ENCODE results near the gene C2orf78. TPM values are rescaled to one million over a fixed set of nuclear protein-coding genes. Genes with fewer than 3 reads are reported as not detected.
"Not testable (repeated sequence)": the region's sequence is repeated elsewhere in the genome, so short reads cannot be mapped to it uniquely, and the experiment has no call there.

Gene C2orf78
- total RNA-seq = not detected

- H3K4me1 ChIP-seq (ENCODE audit: control insufficient read depth in 3 of 3, insufficient read depth in 3 of 3, low read length in 3 of 3); H3K36me3 ChIP-seq (ENCODE audit: control insufficient read depth in 3 of 3, insufficient read depth in 3 of 3, low read length in 3 of 3); H3K27ac ChIP-seq (ENCODE audit: low read depth, low read length); H3K9ac ChIP-seq (ENCODE audit: low read depth in 1 of 3, low read length in 3 of 3); H3K27me3 ChIP-seq (ENCODE audit: control insufficient read depth in 3 of 3, insufficient read depth in 3 of 3, low read length in 3 of 3); H3K9me3 ChIP-seq (ENCODE audit: control insufficient read depth in 3 of 3, low read length in 3 of 3); H3K4me3 ChIP-seq (ENCODE audit: low read length in 3 of 3): not testable (repeated sequence)
These were observed at the start of gene C2orf78 for GRCh38 chr2:73783883-73784282. Gene C2orf78, plus strand, starts transcription at chr2:73784183. Its CDS starts 127 bp downstream, at chr2:73784310.

GRCh38 chr2:73736378-73736777 is 47.6 kb upstream of the C2orf78 start:
- peaks cover 6 to 28% (median 13%) of the 10 kb centered on the region in 3 donors for H3K36me3 ChIP-seq (ENCODE audit: control insufficient read depth in 3 of 3, insufficient read depth in 3 of 3, low read length in 3 of 3)
- H3K27me3 ChIP-seq (ENCODE audit: control insufficient read depth in 3 of 3, insufficient read depth in 3 of 3, low read length in 3 of 3) = no peaks in the 10 kb centered on the region
- H3K4me3 ChIP-seq (ENCODE audit: low read length in 3 of 3) = peak overlapping the region; percentile 92 to 100 (median 99)
- peak overlapping the region; percentile 81 for H3K27ac ChIP-seq (ENCODE audit: low read depth, low read length)
- peaks cover 6 to 15% (median 11%) of the 10 kb centered on the region in 3 donors for H3K4me1 ChIP-seq (ENCODE audit: control insufficient read depth in 3 of 3, insufficient read depth in 3 of 3, low read length in 3 of 3)
- H3K9ac ChIP-seq (ENCODE audit: low read depth in 1 of 3, low read length in 3 of 3) = peak overlapping the region; percentile 89 to 94 (median 91)
- H3K9me3 ChIP-seq (ENCODE audit: control insufficient read depth in 3 of 3, low read length in 3 of 3) = peaks cover 0 to 3% (median 0%) of the 10 kb centered on the region in 3 donors

- no peaks in the 10 kb centered on the region for H3K27me3 ChIP-seq (ENCODE audit: control insufficient read depth in 3 of 3, insufficient read depth in 3 of 3, low read length in 3 of 3)
- peak within 1 kb of the TSS; percentile 92 to 100 (median 99) for H3K4me3 ChIP-seq (ENCODE audit: low read length in 3 of 3)
- H3K9ac ChIP-seq (ENCODE audit: low read depth in 1 of 3, low read length in 3 of 3) = peak within 1 kb of the TSS; percentile 89 to 94 (median 91)
- H3K4me1 ChIP-seq (ENCODE audit: control insufficient read depth in 3 of 3, insufficient read depth in 3 of 3, low read length in 3 of 3) = peaks cover 6 to 13% (median 11%) of the 10 kb centered on the region in 3 donors
- H3K27ac ChIP-seq (ENCODE audit: low read depth, low read length) = peak within 1 kb of the TSS; percentile 81
- peaks cover 0 to 3% (median 0%) of the 10 kb centered on the region in 3 donors for H3K9me3 ChIP-seq (ENCODE audit: control insufficient read depth in 3 of 3, low read length in 3 of 3)
- peaks cover 7 to 28% (median 11%) of the 10 kb centered on the region in 3 donors for H3K36me3 ChIP-seq (ENCODE audit: control insufficient read depth in 3 of 3, insufficient read depth in 3 of 3, low read length in 3 of 3)
These were observed 46.9 kb upstream of the C2orf78 start, which contains the start of gene TPRKB for GRCh38 chr2:73736855-73737779. Gene TPRKB, minus strand, starts transcription at chr2:73737345. Its CDS starts 2,776 bp downstream, at chr2:73734569.

GRCh38 chr2:73739101-73739500 is 44.9 kb upstream of the C2orf78 start:
- Histone ChIP-seq H3K27me3 (ENCODE audit: control insufficient read depth in 3 of 3, insufficient read depth in 3 of 3, low read length in 3 of 3) (no peaks in the 10 kb centered on the region), H3K4me3 (ENCODE audit: low read length in 3 of 3) (no peak overlapping the region), H3K27ac (ENCODE audit: low read depth, low read length) (no peak overlapping the region), H3K4me1 (ENCODE audit: control insufficient read depth in 3 of 3, insufficient read depth in 3 of 3, low read length in 3 of 3) (peaks cover 6 to 13% (median 11%) of the 10 kb centered on the region in 3 donors), H3K9me3 (ENCODE audit: control insufficient read depth in 3 of 3, low read length in 3 of 3) (peaks cover 0 to 3% (median 0%) of the 10 kb centered on the region in 3 donors), H3K36me3 (ENCODE audit: control insufficient read depth in 3 of 3, insufficient read depth in 3 of 3, low read length in 3 of 3) (peaks cover 7 to 15% (median 11%) of the 10 kb centered on the region in 3 donors), H3K9ac (ENCODE audit: low read depth in 1 of 3, low read length in 3 of 3) (no peak overlapping the region)

DNA sequence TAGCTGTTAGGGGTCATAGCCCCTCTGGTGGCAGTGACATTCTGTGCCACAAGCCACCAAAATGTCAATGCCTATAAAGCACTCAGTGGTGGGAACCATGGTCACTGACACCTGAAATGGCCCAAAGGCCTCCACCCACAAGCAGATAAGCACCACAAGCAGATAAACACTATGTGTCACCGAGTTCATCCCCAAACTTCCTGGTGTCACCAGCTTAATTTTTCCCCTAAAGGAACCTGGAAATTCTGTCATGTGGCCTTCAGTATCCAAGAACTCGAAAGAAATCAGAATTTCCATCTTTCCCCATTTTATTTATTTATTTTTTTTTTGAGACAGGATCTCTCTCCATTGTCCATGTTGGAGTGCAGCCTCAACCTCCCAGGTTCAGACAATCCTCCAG is 43.2 kb upstream of the C2orf78 start:
- Histone ChIP-seq H3K27ac (ENCODE audit: low read depth, low read length) (no peak overlapping the region), H3K9me3 (ENCODE audit: control insufficient read depth in 3 of 3, low read length in 3 of 3) (peaks cover 0 to 3% (median 0%) of the 10 kb centered on the region in 3 donors), H3K27me3 (ENCODE audit: control insufficient read depth in 3 of 3, insufficient read depth in 3 of 3, low read length in 3 of 3) (no peaks in the 10 kb centered on the region), H3K4me3 (ENCODE audit: low read length in 3 of 3) (no peak overlapping the region), H3K9ac (ENCODE audit: low read depth in 1 of 3, low read length in 3 of 3) (no peak overlapping the region), H3K36me3 (ENCODE audit: control insufficient read depth in 3 of 3, insufficient read depth in 3 of 3, low read length in 3 of 3) (peaks cover 11 to 15% (median 13%) of the 10 kb centered on the region in 3 donors), H3K4me1 (ENCODE audit: control insufficient read depth in 3 of 3, insufficient read depth in 3 of 3, low read length in 3 of 3) (peaks cover 6 to 12% (median 11%) of the 10 kb centered on the region in 3 donors)

DNA sequence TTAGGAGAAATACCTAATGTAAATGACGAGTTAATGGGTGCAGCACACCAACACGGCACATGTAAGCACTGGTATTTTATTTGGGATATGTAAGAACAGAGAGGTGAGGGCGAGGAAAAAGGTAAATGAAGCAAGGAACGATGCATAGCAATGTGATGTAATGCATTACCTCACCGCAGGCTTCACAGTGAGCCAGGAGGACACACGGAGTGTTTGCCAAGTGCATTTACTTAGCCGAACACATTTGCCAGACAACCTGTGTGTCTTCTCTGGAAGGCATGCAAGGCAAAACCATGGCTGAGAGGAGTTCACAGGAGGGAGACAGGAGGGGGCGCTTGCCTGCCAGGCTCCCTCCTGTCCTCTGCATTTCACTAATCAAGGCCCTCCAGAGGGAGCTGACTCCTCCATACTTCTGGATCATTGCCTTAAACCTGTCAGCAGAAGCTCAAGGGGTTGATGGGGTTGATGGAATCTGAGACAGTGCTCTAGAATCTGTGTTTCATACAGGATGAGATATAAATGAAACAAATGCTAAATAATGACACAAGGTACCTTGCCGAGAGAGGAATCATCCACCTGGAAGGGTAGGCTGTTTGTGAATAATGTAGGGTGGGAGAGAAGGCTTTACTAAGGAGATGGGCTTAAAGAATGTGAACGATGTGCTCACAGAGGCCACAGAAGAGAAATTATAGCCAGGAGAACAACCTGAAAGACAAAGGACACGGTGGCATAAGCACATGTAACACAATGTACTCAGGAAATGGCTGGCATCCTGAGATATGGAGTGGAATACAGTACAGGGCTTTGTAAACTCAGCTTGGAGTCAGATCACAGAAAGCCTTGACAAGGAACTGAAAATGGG is 37.7 kb upstream of the C2orf78 start:
- Histone ChIP-seq H3K4me1 (ENCODE audit: control insufficient read depth in 3 of 3, insufficient read depth in 3 of 3, low read length in 3 of 3) (no peaks in the 10 kb centered on the region), H3K9ac (ENCODE audit: low read depth in 1 of 3, low read length in 3 of 3) (no peak overlapping the region), H3K27me3 (ENCODE audit: control insufficient read depth in 3 of 3, insufficient read depth in 3 of 3, low read length in 3 of 3) (no peaks in the 10 kb centered on the region), H3K4me3 (ENCODE audit: low read length in 3 of 3) (no peak overlapping the region), H3K9me3 (ENCODE audit: control insufficient read depth in 3 of 3, low read length in 3 of 3) (no peaks in the 10 kb centered on the region), H3K36me3 (ENCODE audit: control insufficient read depth in 3 of 3, insufficient read depth in 3 of 3, low read length in 3 of 3) (peaks cover 15 to 25% (median 16%) of the 10 kb centered on the region in 3 donors), H3K27ac (ENCODE audit: low read depth, low read length) (no peak overlapping the region)

GRCh38 chr2:73746877-73747208 is 37.1 kb upstream of the C2orf78 start:
- Histone ChIP-seq H3K9me3 (ENCODE audit: control insufficient read depth in 3 of 3, low read length in 3 of 3) (no peaks in the 10 kb centered on the region), H3K4me1 (ENCODE audit: control insufficient read depth in 3 of 3, insufficient read depth in 3 of 3, low read length in 3 of 3) (no peaks in the 10 kb centered on the region), H3K9ac (ENCODE audit: low read depth in 1 of 3, low read length in 3 of 3) (no peak overlapping the region), H3K4me3 (ENCODE audit: low read length in 3 of 3) (no peak overlapping the region), H3K36me3 (ENCODE audit: control insufficient read depth in 3 of 3, insufficient read depth in 3 of 3, low read length in 3 of 3) (peaks cover 11 to 27% (median 13%) of the 10 kb centered on the region in 3 donors), H3K27me3 (ENCODE audit: control insufficient read depth in 3 of 3, insufficient read depth in 3 of 3, low read length in 3 of 3) (no peaks in the 10 kb centered on the region), H3K27ac (ENCODE audit: low read depth, low read length) (no peak overlapping the region)

DNA sequence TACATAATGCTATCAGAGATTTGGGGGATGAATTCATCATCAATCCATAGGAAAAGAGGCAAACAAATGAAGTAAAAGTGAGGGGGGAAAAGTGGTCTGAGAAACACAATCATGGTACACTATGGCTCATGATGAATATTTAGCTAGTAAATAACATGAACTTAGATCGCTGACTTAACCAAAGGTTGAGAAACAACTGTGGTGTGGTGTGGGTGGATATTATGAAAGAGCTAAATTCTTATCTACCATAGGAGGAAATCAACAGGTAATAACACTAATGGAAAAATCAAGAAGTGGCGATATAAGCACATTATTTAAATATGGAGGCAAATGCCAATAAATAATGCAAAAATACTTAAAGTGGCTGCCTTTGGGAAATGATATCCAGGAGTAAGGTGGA is 34.7 kb upstream of the C2orf78 start:
- H3K27ac ChIP-seq (ENCODE audit: low read depth, low read length) = no peak overlapping the region
- H3K27me3 ChIP-seq (ENCODE audit: control insufficient read depth in 3 of 3, insufficient read depth in 3 of 3, low read length in 3 of 3) = no peaks in the 10 kb centered on the region
- H3K36me3 ChIP-seq (ENCODE audit: control insufficient read depth in 3 of 3, insufficient read depth in 3 of 3, low read length in 3 of 3) = peaks cover 14 to 26% (median 16%) of the 10 kb centered on the region in 3 donors
- H3K4me1 ChIP-seq (ENCODE audit: control insufficient read depth in 3 of 3, insufficient read depth in 3 of 3, low read length in 3 of 3) = no peaks in the 10 kb centered on the region
- no peaks in the 10 kb centered on the region for H3K9me3 ChIP-seq (ENCODE audit: control insufficient read depth in 3 of 3, low read length in 3 of 3)
- no peak overlapping the region for H3K9ac ChIP-seq (ENCODE audit: low read depth in 1 of 3, low read length in 3 of 3)
- H3K4me3 ChIP-seq (ENCODE audit: low read length in 3 of 3) = no peak overlapping the region

- H3K9ac ChIP-seq (ENCODE audit: low read depth in 1 of 3, low read length in 3 of 3); H3K4me1 ChIP-seq (ENCODE audit: control insufficient read depth in 3 of 3, insufficient read depth in 3 of 3, low read length in 3 of 3); H3K27me3 ChIP-seq (ENCODE audit: control insufficient read depth in 3 of 3, insufficient read depth in 3 of 3, low read length in 3 of 3); H3K27ac ChIP-seq (ENCODE audit: low read depth, low read length); H3K9me3 ChIP-seq (ENCODE audit: control insufficient read depth in 3 of 3, low read length in 3 of 3); H3K4me3 ChIP-seq (ENCODE audit: low read length in 3 of 3): not testable (repeated sequence)
- H3K36me3 ChIP-seq (ENCODE audit: control insufficient read depth in 3 of 3, insufficient read depth in 3 of 3, low read length in 3 of 3) = peaks cover 13 to 19% (median 17%) of the 10 kb centered on the region in 3 donors
These were observed 29.7 kb upstream of the C2orf78 start for GRCh38 chr2:73754332-73754731.

All from skeletal muscle tissue (tissue), 4 donors.